H9 (cell line): Measurements from ENCODE around the gene CSTA. TPM values are rescaled to one million over a fixed set of nuclear protein-coding genes. Genes with fewer than 3 reads are reported as not detected.

Experiments used
- DNase-seq: peaks from one replicate; pipeline ENCODE4 v3.0.0-alpha.2; 2017
- H2AFZ ChIP-seq: one replicate; pipeline ENCODE4 v1.6.1; 2013; ENCODE audit warnings: mild to moderate bottlenecking, low read length, control low read depth, moderate library complexity
- H2AK5ac ChIP-seq: 2 replicates; pipeline ENCODE4 v1.6.1; 2013; ENCODE audit warnings: low read length, control low read depth, mixed read lengths; ENCODE audit not compliant: insufficient read length
- H2BK120ac ChIP-seq: one replicate; pipeline ENCODE4 v1.6.1; 2013; ENCODE audit warnings: low read depth, mild to moderate bottlenecking, low read length, control low read depth, inconsistent platforms; ENCODE audit not compliant: poor library complexity, severe bottlenecking
- H2BK12ac ChIP-seq: 2 replicates; pipeline ENCODE4 v1.6.1; 2013; ENCODE audit warnings: low read length, control low read depth, mixed read lengths, low read depth; ENCODE audit not compliant: insufficient read length
- H2BK15ac ChIP-seq: 2 replicates; pipeline ENCODE4 v1.6.1; 2013; ENCODE audit warnings: low read depth, low read length, control low read depth
- H2BK20ac ChIP-seq: one replicate; pipeline ENCODE4 v1.6.1; 2013; ENCODE audit warnings: low read depth, mild to moderate bottlenecking, low read length, control low read depth, inconsistent platforms; ENCODE audit not compliant: poor library complexity, severe bottlenecking
- H2BK5ac ChIP-seq: 2 replicates; pipeline ENCODE4 v1.6.1; 2013; ENCODE audit warnings: low read length, control low read depth, mixed read lengths; ENCODE audit not compliant: insufficient read length
- H3K14ac ChIP-seq: 2 replicates; pipeline ENCODE4 v1.6.1; 2013; ENCODE audit warnings: low read length, control low read depth; ENCODE audit not compliant: insufficient read depth
- H3K18ac ChIP-seq: 2 replicates; pipeline ENCODE4 v1.6.1; 2013; ENCODE audit warnings: low read depth, mild to moderate bottlenecking, mixed read lengths, low read length, control low read depth; ENCODE audit not compliant: insufficient read length
- H3K23ac ChIP-seq: 2 replicates; pipeline ENCODE4 v1.6.1; 2013; ENCODE audit warnings: low read length, control low read depth, mixed read lengths, low read depth; ENCODE audit not compliant: insufficient read length
- H3K23me2 ChIP-seq: 2 replicates; pipeline ENCODE4 v1.6.1; 2013; ENCODE audit warnings: low read depth, mild to moderate bottlenecking, mixed read lengths, low read length, control low read depth; ENCODE audit not compliant: insufficient read length, poor library complexity, severe bottlenecking
- H3K27ac ChIP-seq: 2 replicates; pipeline ENCODE4 v1.5.1; 2013; ENCODE audit warnings: low read length, control low read depth, mixed read lengths, low read depth; ENCODE audit not compliant: insufficient read length
- H3K27me3 ChIP-seq: 2 replicates; pipeline ENCODE4 v1.6.1; 2013; ENCODE audit warnings: low read length, control low read depth, inconsistent platforms; ENCODE audit not compliant: insufficient read depth
- H3K4ac ChIP-seq: 2 replicates; pipeline ENCODE4 v1.6.1; 2013; ENCODE audit warnings: low read depth, mild to moderate bottlenecking, control low read depth, inconsistent platforms, low read length, moderate library complexity
- H3K4me1 ChIP-seq: 2 replicates; pipeline ENCODE4 v1.6.1; 2013; ENCODE audit warnings: low read length, control low read depth, inconsistent platforms; ENCODE audit not compliant: insufficient read depth
- H3K4me2 ChIP-seq: 2 replicates; pipeline ENCODE4 v1.6.1; 2013; ENCODE audit warnings: low read length, control low read depth, mixed read lengths; ENCODE audit not compliant: insufficient read length, insufficient read depth
- H3K56ac ChIP-seq: 2 replicates; pipeline ENCODE4 v1.6.1; 2013; ENCODE audit warnings: low read depth, mild to moderate bottlenecking, mixed read lengths, low read length, control low read depth; ENCODE audit not compliant: insufficient read length
- H3K79me1 ChIP-seq: 2 replicates; pipeline ENCODE4 v1.6.1; 2013; ENCODE audit warnings: low read depth, mild to moderate bottlenecking, moderate library complexity, low read length, control low read depth, inconsistent platforms; ENCODE audit not compliant: insufficient read depth, poor library complexity, severe bottlenecking
- H3K79me2 ChIP-seq: 2 replicates; pipeline ENCODE4 v1.6.1; 2013; ENCODE audit warnings: low read length, control low read depth, inconsistent platforms; ENCODE audit not compliant: insufficient read depth
- H3K9ac ChIP-seq: 2 replicates; pipeline ENCODE4 v1.6.1; 2013; ENCODE audit warnings: low read length, control low read depth, mixed read lengths; ENCODE audit not compliant: insufficient read length; ENCODE audit errors: extremely low read depth
- H3K9me3 ChIP-seq: one replicate; pipeline ENCODE4 v1.6.1; 2013; ENCODE audit warnings: low read depth, low read length, inconsistent platforms; ENCODE audit not compliant: control insufficient read depth
- H3T11ph ChIP-seq: one replicate; pipeline ENCODE4 v1.6.1; 2013; ENCODE audit warnings: mild to moderate bottlenecking, low read length, control low read depth, inconsistent platforms
- H4K20me1 ChIP-seq: one replicate; pipeline ENCODE4 v1.6.1; 2013; ENCODE audit not compliant: control insufficient read depth, insufficient read length, insufficient read depth
- H4K5ac ChIP-seq: 2 replicates; pipeline ENCODE4 v1.6.1; 2013; ENCODE audit warnings: low read depth, mild to moderate bottlenecking, mixed read lengths, low read length, control low read depth; ENCODE audit not compliant: insufficient read length
- H4K8ac ChIP-seq: replicated peaks from 2 replicates; pipeline ENCODE4 v1.6.1; 2013; ENCODE audit warnings: low read length, control low read depth, mixed read lengths, low read depth; ENCODE audit not compliant: insufficient read length
- H4K91ac ChIP-seq: 2 replicates; pipeline ENCODE4 v1.6.1; 2013; ENCODE audit warnings: low read depth, mild to moderate bottlenecking, moderate library complexity, mixed read lengths, low read length, control low read depth; ENCODE audit not compliant: insufficient read length
- H3K27ac Mint-ChIP-seq, 3 experiments: 2 replicates in 2 of 3; 3 replicates in 1 of 3; pipeline ENCODE4 v1.8.0; 2020 to 2021; ENCODE audit warnings: mixed read lengths in 3 of 3, mild to moderate bottlenecking in 1 of 3, moderate library complexity in 1 of 3
- H3K27me3 Mint-ChIP-seq: 2 replicates; pipeline ENCODE4 v1.8.0; 2021; ENCODE audit warnings: low read depth, mild to moderate bottlenecking, moderate library complexity, mixed read lengths
- H3K36me3 Mint-ChIP-seq, 3 experiments: 2 replicates in 2 of 3; 3 replicates in 1 of 3; pipeline ENCODE4 v1.8.0; 2020 to 2021; ENCODE audit warnings: low read depth in 3 of 3, mixed read lengths in 3 of 3; ENCODE audit not compliant: insufficient read depth in 1 of 3
- H3K4me1 Mint-ChIP-seq, 2 experiments: 2 replicates each; pipeline ENCODE4 v1.8.0; 2020; ENCODE audit warnings: mixed read lengths in 2 of 2
- H3K4me3 Mint-ChIP-seq, 2 experiments: 2 replicates in 1 of 2; 3 replicates in 1 of 2; pipeline ENCODE4 v1.8.0; 2020 to 2021; ENCODE audit warnings: mild to moderate bottlenecking in 2 of 2, mixed read lengths in 2 of 2, moderate library complexity in 1 of 2
- H3K9me3 Mint-ChIP-seq, 2 experiments: 2 replicates in 1 of 2; 3 replicates in 1 of 2; pipeline ENCODE4 v1.8.0; 2020; ENCODE audit warnings: mild to moderate bottlenecking in 2 of 2, mixed read lengths in 2 of 2, moderate library complexity in 1 of 2
- CTCF ChIP-seq: fragments of 200-600 bp; sonication (generic); conservative IDR thresholded peaks from 3 replicates; pipeline ENCODE4 v1.8.0; 2021; ENCODE audit warnings: antibody characterized with exemption, mild to moderate bottlenecking
- WGBS: extraction: QIAGEN DNeasy Blood & Tissue Kit; methylation state at CpG from one replicate; pipeline ENCODE4 v1.1.7; 2013; ENCODE audit warnings: missing lambda C conversion rate, low lambda C conversion rate, mixed read lengths; ENCODE audit not compliant: insufficient read length; ENCODE audit errors: extremely low coverage; 5-methylcytosine and 5-hydroxymethylcytosine counted together
- total RNA-seq: library from RNA; stranded (reverse); gene quantifications from 2 replicates; pipeline ENCODE4 v1.2.1, GENCODE V29; 2021

Gene CSTA
- total RNA-seq, 1 experiment from 2014 or later: not detected

- H3K56ac ChIP-seq: no peak overlapping the region
- WGBS: no CpG with 5 or more reads among the region's 2 CpGs
- H4K5ac ChIP-seq: no peak overlapping the region
- H3K4me1 ChIP-seq: no peaks in the 10 kb centered on the region
- no peaks in the 10 kb centered on the region for H3K27me3 ChIP-seq
- no peak overlapping the region for H3K23ac ChIP-seq
- no peaks in the 10 kb centered on the region for H3K79me2 ChIP-seq
- H3K4me2 ChIP-seq: no peak overlapping the region
- no peak overlapping the region for H3K4ac ChIP-seq
- no peaks in the 10 kb centered on the region for H3K23me2 ChIP-seq
- H3K18ac ChIP-seq: no peak overlapping the region
- H2BK12ac ChIP-seq: no peak overlapping the region
- no peak overlapping the region for H2BK120ac ChIP-seq
- H3K79me1 ChIP-seq: no peaks in the 10 kb centered on the region
- Mint-ChIP-seq H3K4me1 (no peaks in the 10 kb centered on the region), H3K27ac (no peak overlapping the region), H3K27me3 (no peaks in the 10 kb centered on the region), H3K36me3 (no peaks in the 10 kb centered on the region), H3K9me3 (no peaks in the 10 kb centered on the region), H3K4me3 (no peak overlapping the region)
- H4K20me1 ChIP-seq: no peaks in the 10 kb centered on the region
- H3T11ph ChIP-seq: no peak overlapping the region
- H2BK5ac ChIP-seq: no peak overlapping the region
- no peak overlapping the region for H2BK15ac ChIP-seq
- no peak for TF ChIP-seq CTCF
- H3K9me3 ChIP-seq: no peaks in the 10 kb centered on the region
- no peak overlapping the region for H4K8ac ChIP-seq
- no peak overlapping the region for H3K9ac ChIP-seq
- no peak overlapping the region for H2AFZ ChIP-seq
- H2BK20ac ChIP-seq: no peak overlapping the region
- no peak for DNase-seq
- H4K91ac ChIP-seq: no peak overlapping the region
- no peak overlapping the region for H3K14ac ChIP-seq
- H2AK5ac ChIP-seq: no peak overlapping the region
- no peak overlapping the region for H3K27ac ChIP-seq
Observed at GRCh38 chr3:122353215-122353614, 28.2 kb downstream of the CSTA start.
